GM21367 (cell line): ENCODE results near the gene OLFML2A.
"Not testable (repeated sequence)": the region's sequence is repeated elsewhere in the genome, so short reads cannot be mapped to it uniquely, and the experiment has no call there.

ENCODE experiments used
- ATAC-seq: cut with Tn5 transposase; IDR thresholded peaks from one replicate; pipeline ENCODE4 v1.9.1; 2021; ENCODE audit not compliant: unreplicated experiment

Gene OLFML2A

DNA sequence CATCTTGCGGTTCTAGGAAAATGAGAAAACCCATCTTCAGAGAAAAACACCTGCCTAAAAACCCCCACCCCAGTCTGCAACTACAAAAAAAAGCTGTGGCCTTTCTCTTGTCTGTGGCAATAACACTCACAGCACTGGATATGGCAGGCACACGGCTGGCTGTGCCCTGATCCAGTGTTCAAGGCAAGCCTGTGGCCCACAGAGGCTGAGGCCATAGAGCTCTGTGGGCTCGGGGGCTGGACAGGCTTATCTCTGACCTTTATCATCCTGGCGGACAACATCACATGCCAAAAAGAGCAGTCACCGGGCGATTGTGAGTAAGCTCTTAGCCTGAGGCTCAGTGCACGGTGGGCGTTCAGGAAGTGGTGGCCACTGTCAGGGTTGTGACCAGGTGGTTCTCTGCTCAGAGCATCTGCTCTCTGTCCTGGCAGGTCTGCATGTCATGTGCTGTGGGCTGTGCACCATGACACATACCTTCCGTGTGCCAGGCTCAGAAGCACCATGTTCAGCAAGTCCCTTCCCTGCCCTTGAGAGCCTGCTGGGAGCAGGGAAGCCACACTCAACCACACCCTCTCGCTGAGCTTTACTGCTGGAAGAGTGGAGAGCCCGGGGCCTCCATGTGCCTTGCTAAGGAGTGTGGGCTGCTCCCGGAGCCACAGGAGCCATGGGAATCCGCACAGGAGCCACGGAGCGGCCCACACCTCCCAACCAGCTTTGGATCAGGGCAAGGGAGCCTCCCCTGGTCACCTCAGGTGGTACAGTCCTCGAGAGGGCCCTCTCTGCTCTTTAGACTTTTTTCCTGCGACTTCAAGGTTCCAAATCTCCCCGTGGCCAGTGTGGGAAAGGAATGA, 41.7 kb downstream of the OLFML2A start:
- ATAC-seq = no peak

DNA sequence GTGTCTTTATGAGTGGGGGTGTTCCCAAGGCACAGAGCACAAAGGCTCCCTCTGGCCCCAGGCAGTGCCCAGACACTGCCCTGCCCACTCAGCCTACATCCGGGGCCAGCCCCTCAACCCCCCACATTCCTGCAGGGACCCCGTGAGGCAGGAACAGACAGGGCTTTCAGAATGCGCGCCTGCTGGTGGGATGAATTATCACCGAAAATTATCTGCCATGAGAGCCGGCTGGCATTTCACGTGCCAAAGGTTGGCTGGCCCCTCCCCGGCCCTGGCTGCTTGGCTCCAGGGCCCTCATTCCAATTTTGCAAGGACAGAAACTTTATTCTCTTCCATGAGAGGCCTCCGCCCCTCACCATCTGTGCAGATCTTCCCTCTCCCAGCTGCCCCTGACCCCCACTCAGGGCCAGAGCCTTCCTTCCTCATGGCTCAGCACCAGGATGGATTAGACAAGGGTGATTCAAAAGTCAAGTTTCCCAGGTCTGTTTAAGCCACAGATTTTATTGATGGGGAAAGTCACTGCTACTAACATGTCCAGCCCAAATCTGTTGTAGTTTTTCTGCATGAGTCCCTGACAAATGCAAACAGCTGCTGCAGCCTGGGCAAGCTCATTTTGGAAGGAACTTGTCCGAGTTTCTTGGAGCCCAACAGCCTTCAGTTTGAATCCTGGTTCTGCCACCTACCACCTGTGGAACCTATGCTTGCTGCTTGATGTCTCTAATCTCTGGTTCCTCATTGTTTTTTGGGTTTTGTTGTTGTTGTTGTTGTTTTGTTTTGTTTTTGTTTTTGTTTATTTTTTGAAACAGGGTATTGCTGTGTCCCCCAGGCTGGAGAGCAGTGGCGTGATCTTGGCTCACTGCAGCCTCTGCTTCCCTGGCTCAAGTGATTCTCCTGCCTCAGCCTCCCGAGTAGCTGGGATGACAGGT, 44.0 kb downstream of the OLFML2A start:
- no peak for ATAC-seq

DNA sequence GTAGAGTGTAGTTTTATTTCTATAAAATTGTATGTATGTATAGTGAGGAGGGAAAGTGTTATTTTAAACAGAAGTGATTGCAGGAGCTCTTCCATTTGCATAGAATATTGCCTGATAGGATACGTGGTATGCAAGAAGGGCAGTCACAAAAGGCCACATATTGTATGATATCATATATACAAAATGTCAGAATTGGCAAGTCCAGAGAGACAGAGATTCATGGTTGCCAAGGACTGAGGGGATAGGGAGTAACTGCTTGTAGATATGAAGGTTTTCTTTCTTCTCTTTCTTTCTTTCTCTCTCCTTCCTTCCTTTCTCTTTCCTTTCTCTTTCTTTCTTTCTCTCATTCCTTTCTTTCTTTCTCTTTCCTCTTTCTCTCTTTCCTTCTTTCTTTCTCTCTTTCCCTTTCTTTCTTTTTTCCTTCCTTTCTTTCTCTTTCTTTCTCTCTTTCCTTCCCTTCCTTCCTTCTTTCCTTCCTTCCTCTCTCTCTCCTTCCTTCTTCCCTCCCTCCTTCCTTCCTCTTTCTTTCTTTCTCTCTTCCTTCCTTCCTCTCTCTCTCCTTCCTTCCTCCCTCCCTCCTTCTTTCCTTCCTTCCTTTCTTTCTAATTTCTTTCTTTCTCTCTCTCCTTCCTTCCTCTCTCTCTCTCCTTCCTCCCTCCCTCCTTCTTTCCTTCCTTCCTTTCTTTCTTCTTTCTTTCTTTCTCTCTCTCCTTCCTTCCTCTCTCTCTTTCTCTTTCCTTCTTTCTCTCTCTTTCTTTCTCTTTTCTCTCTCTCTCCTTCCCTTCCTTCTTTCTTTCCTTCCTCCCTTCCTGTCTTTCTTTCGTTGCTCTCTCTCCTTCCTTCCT, 51.8 kb downstream of the OLFML2A start:
- no peak for ATAC-seq

DNA sequence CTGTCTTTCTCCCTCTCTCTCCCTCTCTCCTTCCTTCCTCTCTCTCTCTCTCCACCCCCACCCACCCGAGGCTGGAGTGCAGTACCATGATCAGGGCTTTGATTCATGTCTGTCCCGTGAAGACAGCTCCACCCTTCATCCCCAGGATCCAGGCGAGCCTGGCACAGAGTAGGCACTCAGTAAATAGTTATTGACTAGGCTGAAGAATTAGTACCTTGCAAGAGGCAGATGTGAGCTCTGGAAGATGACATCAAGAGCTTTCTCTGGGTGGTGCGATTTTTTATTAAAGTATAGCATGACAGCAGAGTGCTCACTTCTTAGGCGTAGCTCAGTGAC, 52.4 kb downstream of the OLFML2A start:
- no peak for ATAC-seq

DNA sequence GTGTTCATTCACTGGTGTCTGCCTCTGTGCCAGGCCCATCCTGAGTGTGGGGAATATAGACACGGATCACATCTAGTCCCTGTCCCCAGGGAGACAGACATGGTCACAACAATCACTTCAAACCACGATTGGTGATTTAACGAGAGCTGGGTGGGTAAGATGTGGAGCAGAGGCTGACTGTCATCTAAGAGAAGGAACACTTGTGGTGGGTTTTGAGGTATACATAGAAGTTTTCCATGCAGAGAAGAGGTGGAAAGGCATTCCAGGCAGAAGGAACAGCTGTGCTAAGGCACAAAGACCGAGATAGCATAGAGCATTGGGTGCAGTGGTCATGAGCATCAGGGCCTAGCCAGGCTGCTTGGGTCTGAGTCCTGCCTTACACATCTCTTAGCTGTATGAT, 53.7 kb downstream of the OLFML2A start:
- no peak for ATAC-seq

DNA sequence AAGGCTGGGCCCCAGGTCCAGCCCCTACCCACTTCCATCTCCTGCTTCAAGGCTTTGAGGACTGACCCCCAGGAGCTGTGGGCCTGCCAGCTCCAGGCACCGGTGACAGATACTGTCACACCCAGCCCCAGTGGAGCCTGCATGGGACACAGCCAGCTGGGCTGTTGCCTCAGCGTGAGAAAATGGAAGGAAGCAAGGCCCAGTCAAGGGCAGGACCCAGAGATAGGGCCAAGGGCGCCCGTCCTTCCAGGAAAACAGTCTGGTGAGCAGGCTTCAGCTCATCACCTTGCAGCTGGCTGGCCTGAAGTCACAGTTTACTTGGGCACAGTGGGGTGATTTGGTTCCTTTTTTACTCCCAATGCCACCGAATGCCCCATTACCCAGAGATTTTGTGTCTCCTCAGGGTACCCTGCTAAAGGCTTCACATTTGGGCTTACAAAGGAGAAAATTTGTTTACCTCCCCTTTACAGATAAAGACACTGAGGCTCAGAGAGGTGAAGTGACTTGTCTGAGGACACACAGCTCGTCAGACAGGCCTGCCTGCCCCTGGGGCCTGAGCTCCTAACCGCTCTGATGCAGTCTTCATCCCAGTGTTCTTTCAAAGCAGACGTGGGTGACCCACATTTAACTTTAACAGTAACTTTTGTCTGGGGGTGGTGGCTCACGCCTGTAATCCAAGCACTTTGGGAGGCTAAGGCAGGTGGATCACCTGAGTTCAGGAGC, 54.9 kb downstream of the OLFML2A start:
- no peak for ATAC-seq

DNA sequence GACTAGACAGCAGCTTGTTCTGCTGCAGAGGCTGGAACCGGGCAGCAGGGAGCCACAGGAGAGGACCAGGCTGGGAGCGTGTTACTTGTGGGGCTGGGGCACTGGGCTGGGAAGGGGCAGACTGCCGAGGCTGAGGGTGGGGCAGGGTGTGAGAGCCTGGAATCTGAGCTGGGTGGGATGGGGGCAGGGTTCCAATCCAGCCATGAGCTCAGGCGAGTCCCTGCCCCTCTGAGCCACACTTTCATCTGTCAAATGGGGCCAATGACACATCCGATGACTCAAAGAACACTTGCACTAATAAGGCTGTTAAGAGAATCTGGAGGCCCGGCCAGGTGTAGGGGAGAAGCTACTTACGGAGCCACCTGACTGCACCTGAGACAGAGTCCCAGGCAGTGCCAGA, 57.7 kb downstream of the OLFML2A start:
- no peak for ATAC-seq

DNA sequence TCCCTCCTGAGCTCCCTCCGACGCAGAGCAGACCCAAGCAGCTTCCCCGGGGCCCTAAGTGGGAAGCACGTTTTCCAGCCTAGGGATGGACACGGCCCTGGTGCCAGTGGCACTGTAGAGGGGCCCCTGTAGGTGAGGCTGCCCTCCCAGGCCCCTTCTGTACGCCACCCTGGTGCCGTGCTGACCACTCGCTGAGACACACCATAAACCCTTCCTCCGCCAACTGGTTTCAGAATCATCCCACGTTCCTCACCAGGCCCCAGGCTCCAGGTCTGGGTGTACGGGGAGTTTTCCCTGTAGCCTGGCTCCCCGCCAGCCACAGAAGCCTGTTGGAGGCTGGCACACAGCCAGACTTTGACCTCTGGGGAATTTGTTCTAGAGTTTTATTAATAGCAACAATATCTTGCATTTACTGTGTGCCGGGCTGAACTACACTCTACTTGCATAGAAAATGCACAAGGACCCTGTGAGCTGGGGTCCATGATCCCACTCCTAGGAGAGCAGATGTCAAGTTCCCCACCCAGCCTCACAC, 58.2 kb downstream of the OLFML2A start:
- ATAC-seq = no peak

DNA sequence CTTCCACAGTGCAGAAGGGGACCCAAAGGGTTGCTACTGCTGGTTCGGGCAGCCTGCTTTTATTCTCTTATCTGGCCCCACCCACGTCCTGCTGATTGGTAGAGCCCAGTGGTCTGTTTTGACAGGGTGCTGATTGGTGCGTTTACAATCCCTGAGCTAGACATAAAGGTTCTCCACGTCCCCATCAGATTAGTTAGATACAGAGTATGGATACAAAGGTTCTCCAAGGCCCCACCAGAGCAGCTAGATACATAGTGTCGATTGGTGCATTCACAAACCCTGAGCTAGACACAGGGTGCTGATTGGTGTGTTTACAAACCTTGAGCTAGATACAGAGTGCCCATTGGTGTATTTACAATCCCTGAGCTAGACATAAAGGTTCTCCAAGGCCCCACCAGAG, 61.2 kb downstream of the OLFML2A start:
- ATAC-seq = not testable (repeated sequence)

DNA sequence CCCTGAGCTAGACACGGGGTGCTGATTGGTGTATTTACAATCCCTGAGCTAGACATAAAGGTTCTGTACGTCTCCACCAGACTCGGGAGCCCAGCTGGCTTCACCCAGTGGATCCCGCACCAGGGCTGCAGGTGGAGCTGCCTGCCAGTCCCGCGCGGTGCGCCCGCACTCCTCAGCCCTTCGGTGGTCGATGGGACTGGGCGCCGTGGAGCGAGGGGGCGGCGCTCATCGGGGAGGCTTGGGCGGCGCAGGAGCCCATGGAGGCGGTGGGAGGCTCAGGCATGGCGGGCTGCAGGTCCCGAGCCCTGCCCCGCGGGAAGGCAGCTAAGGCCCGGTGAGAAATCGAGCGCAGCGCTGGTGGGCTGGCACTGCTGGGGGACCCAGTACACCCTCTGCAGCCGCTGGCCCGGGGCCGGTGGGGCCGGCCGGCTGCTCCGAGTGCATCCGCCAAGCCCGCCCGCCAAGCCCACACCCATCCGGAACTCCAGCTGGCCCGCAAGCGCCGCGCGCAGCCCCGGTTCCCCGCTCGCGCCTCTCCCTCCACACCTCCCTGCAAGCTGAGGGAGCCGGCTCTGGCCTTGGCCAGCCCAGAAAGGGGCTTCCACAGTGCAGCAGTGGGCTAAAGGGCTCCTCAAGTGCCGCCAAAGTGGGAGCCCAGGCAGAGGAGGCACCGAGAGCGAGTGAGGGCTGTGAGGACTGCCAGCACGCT, 61.8 kb downstream of the OLFML2A start:
- not testable (repeated sequence) for ATAC-seq

DNA sequence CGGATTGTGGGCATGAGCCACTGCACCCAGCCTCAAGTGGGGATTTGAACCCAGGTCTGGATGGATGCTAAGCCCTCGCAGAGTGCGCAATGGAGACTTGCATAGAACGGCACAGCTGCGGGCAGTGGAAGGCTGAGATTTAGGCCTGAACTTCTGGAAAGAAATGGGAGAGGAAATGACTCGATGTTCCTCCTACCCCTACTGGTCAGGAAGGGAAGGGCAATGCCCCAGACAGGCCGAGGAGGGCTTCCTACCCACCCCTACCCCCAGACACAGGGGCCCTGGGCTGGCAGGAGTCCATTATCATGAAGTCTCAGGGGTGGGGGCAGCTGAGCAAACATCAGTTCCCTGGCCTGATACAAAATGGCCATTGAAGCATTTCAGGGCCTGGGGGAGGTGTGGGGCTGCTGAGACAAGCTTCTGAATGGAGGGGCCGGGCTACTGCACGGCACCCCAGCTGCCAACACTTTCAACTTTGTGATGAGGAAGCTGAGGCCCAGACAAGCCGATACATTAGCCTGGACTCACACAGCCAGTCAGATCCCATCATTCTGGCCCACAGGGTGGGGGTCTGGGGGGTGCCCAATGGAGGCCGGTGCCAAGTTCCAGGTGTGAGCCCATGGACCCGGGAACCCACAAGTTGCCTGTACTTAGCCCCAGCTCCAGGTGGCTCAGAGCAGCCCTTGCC, 62.8 kb downstream of the OLFML2A start:
- no peak for ATAC-seq

DNA sequence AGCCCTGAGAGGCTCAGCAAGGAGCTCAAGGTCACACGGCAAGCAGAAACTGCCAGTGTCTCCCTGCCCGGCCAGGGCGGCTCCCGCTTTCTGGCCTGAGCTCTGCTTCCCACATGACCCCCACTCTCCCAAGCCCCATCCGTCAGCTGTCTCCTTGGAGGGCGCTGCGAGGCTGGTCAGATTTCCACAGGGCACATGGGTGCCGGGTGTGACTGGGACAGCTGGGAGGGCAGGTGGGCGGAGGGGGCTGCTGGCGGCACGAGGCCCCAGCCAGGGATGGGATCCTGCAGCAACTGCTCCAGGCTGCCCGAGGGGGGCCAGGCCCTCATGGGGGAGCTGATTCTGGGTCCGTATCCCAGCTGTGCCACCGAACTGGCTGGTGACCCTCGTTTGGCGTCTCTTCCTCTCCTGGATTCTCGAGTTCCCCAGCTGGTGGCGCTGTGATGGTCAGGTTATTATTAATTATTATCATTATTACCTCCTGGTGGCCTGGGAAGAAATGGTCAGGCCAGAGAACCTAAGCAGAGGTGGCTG, 63.4 kb downstream of the OLFML2A start:
- no peak for ATAC-seq

DNA sequence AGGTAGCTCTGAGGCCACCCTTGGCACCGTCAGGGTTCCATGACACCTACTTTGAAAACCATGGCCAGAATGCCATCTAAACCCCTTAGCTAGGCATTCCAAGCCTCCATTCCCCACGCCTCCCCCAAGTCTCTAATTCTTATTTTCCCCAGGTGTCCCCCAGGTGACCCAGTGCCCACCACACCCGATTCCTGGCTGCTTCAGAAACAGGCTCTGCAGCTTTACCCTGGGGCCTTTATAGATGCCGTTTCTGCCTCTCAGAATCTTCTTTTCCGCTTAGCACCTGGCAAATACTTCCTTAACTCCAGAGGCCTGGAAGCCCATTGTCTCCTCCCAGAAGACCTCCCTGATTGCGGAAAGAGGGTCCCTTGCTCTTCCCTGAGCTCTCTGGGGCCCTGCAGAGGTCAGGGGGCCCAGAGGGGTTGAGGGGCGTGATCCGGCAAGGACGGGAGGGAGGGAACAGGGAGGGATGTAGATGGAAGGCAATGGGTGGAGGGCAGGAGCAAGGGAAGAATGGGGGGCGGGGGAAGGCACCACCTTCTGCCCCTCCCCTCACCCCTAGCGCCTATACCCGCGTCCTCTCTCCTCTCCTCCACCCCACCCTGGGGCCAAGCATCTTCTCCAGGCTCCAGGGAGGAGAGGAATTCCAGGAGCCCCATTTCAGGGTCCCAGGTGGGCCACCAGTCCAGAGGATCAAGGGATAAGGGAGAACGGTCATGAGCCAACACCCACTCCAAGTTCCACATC, 64.3 kb downstream of the OLFML2A start:
- ATAC-seq = no peak

DNA sequence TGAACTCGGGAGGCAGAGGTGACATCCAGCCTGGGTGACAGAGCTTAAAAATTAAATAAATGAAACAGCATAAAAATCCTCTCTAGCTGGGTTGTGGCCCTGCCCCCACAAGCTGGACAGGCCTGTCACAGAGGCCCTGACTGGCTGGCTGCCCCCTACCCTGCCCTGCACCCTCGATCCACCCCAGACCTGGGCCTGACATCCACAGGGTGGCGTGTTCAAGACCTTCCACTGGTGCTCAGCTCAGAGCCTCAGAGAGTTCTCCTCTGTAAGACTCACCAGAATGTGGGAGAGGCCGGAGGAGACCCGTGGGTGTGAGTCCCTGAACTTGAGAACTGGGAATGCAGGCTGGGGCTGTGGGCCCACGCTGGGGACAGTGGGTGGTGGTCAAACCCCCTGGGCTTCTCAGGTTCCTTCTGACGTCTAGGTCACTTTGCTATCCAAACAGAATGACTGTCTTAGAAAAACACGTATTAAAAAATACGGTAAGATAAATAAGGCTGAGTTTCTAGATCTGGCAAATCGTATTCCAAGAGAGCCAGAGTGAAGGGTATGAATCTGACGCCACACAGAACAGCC, 66.6 kb downstream of the OLFML2A start:
- ATAC-seq = no peak

DNA sequence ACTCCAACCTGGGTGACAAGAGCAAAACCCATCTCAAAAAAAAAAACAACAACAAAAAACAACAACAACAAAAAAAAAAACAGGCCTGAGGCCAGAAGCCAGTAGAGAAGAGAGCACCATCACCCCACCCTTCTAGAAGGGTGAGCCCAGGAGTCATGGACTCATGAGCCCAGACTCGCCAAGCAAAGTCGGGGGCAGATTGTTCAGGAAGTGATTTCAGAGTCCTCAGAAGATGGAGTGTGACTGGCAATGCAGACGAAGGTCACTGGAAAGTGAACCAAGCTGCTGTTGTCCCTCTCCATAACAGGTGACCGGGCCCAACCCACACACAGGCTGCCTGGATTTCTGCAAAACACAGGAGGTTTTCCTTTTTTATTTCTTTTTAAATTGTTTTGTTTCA, 67.4 kb downstream of the OLFML2A start:
- ATAC-seq = no peak

DNA sequence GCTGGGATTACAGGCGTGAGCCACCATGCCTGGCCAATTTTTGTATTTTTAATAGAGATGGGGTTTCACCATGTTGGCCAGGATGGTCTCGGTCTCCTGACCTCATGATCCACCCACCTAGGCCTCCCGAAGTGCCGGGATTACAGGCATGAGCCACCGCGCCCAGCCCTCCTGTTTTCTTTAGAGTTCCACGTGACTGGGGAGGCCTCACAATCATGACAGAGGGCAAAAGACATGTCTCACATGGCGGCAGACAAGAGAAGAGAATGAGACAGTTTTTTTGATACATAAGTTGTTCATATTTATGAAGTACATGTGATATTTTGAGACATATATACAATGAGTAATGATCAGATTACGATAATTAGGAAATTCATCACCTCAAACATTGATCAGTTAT, 69.5 kb downstream of the OLFML2A start:
- ATAC-seq = not testable (repeated sequence)

DNA sequence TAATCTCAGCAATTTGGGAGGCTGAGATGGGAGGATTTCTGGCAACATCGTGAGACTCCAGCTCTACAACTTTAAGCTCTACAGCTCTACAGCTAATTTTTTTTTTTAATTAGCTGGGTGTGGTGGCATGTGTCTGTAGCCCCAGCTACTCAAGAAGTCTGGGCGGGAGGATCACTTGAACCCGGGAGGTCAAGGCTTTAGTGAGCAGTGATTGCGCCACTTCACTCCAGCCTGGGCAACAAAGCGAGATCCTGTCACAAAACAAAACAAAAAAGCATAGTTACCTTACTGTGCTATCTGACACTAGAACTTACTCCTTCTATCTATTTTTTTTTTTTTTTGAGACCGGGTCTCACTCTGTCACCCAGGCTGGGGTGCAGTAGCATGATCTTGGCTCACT, 70.0 kb downstream of the OLFML2A start:
- ATAC-seq = no peak

DNA sequence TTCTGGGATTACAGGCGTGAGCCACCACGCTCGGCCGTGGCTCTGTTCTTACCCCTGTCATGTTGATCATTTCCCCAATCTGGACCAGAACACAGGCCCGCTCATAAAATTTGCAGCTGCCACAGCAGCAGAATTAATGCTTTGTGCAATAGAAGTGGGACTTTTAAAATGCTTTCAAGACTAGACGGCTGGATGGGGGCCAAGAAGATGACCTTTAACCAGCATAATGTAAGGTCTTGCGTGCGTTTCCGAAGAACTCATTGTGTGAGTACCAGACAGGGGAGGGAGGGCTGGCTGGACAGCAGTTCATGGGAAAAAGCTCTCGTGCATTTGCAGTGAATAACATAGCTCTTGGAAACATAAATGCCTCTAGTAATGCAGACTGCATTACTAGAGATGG, 72.9 kb downstream of the OLFML2A start:
- ATAC-seq = no peak
